Neuronal stem cell (in vitro differentiated cells): ENCODE measurements around the gene AKR1C3.

Experiments used
- DNase-seq: peaks from one replicate; pipeline ENCODE4 v3.0.0-alpha.2; 2013; ENCODE audit warnings: low spot score
- H2AFZ ChIP-seq: one replicate; pipeline ENCODE4 v1.6.1; 2013; ENCODE audit warnings: mild to moderate bottlenecking, low read length, inconsistent platforms
- H2AK5ac ChIP-seq: 2 replicates; pipeline ENCODE4 v1.6.1; 2013; ENCODE audit warnings: low read depth, mild to moderate bottlenecking, inconsistent platforms, low read length, moderate library complexity, mixed read lengths
- H2BK120ac ChIP-seq: 2 replicates; pipeline ENCODE4 v1.6.1; 2013; ENCODE audit warnings: low read depth, mild to moderate bottlenecking, inconsistent platforms, low read length, moderate library complexity, mixed read lengths
- H2BK12ac ChIP-seq: one replicate; pipeline ENCODE4 v1.6.1; 2013; ENCODE audit warnings: low read length, inconsistent platforms
- H2BK15ac ChIP-seq: 2 replicates; pipeline ENCODE4 v1.6.1; 2013; ENCODE audit warnings: mild to moderate bottlenecking, low read length, inconsistent platforms, mixed read lengths
- H2BK5ac ChIP-seq: one replicate; pipeline ENCODE4 v1.6.1; 2013; ENCODE audit warnings: inconsistent platforms, mild to moderate bottlenecking, low read length, moderate library complexity
- H3K14ac ChIP-seq: one replicate; pipeline ENCODE4 v1.6.1; 2013; ENCODE audit warnings: low read length, inconsistent platforms
- H3K18ac ChIP-seq: 2 replicates; pipeline ENCODE4 v1.6.1; 2013; ENCODE audit warnings: low read length, inconsistent platforms
- H3K23ac ChIP-seq: 2 replicates; pipeline ENCODE4 v1.6.1; 2013; ENCODE audit warnings: low read depth, mild to moderate bottlenecking, mixed read lengths, low read length, inconsistent platforms; ENCODE audit not compliant: poor library complexity
- H3K27ac ChIP-seq: replicated peaks from 3 replicates; pipeline ENCODE4 v1.5.1; 2013; ENCODE audit warnings: low read length, inconsistent platforms
- H3K27me3 ChIP-seq, 3 experiments: 2 replicates each; pipeline ENCODE4 v1.6.1; 2013; ENCODE audit warnings: low read length in 3 of 3, mild to moderate bottlenecking in 2 of 3, inconsistent platforms in 1 of 3, low read depth in 1 of 3, mixed read lengths in 1 of 3, moderate library complexity in 1 of 3; ENCODE audit not compliant: control insufficient read depth in 3 of 3, insufficient read depth in 3 of 3
- H3K36me3 ChIP-seq, 2 donors: replicated peaks in 1 of 2; 2 replicates each; pipeline ENCODE4 v1.6.1; 2013; ENCODE audit warnings: low read length in 2 of 2; ENCODE audit not compliant: control insufficient read depth in 2 of 2, insufficient read depth in 2 of 2
- H3K4ac ChIP-seq: 2 replicates; pipeline ENCODE4 v1.6.1; 2013; ENCODE audit warnings: inconsistent platforms, mild to moderate bottlenecking, low read length, moderate library complexity
- H3K4me1 ChIP-seq, 2 donors: 1 replicate in 1 of 2; 2 replicates in 1 of 2; pipeline ENCODE4 v1.6.1; 2013; ENCODE audit warnings: low read length in 2 of 2, low read depth in 1 of 2; ENCODE audit not compliant: control insufficient read depth in 2 of 2, insufficient read depth in 1 of 2
- H3K4me2 ChIP-seq: one replicate; pipeline ENCODE4 v1.6.1; 2013; ENCODE audit warnings: mild to moderate bottlenecking, low read length, inconsistent platforms; ENCODE audit not compliant: insufficient read depth, poor library complexity, severe bottlenecking
- H3K4me3 ChIP-seq, 2 donors: 2 replicates each; pipeline ENCODE4 v1.5.1; 2013; ENCODE audit warnings: low read length in 2 of 2, mild to moderate bottlenecking in 2 of 2, inconsistent platforms in 1 of 2, moderate library complexity in 1 of 2
- H3K79me1 ChIP-seq: one replicate; pipeline ENCODE4 v1.6.1; 2013; ENCODE audit warnings: low read depth, mild to moderate bottlenecking, inconsistent platforms, low read length, moderate library complexity
- H3K9ac ChIP-seq: one replicate; pipeline ENCODE4 v1.6.1; 2013; ENCODE audit warnings: mild to moderate bottlenecking, low read depth, low read length, inconsistent platforms; ENCODE audit not compliant: poor library complexity
- H3K9me3 ChIP-seq, 2 donors: replicated peaks in 1 of 2; 2 replicates each; pipeline versions ENCODE3 to v1.6.1; 2013; ENCODE audit warnings: low read length in 2 of 2, mild to moderate bottlenecking in 2 of 2, inconsistent platforms in 1 of 2, low read depth in 1 of 2, mixed read lengths in 1 of 2, moderate library complexity in 1 of 2; ENCODE audit not compliant: control insufficient read depth in 2 of 2, insufficient read depth in 1 of 2
- H4K8ac ChIP-seq: one replicate; pipeline ENCODE4 v1.6.1; 2013; ENCODE audit warnings: low read depth, mild to moderate bottlenecking, inconsistent platforms, low read length, moderate library complexity
- H4K91ac ChIP-seq: one replicate; pipeline ENCODE4 v1.6.1; 2013; ENCODE audit warnings: low read length, low read depth, mild to moderate bottlenecking, inconsistent platforms; ENCODE audit not compliant: poor library complexity
- WGBS, 2 donors: extraction: QIAGEN DNeasy Blood & Tissue Kit; methylation state at CpG; one replicate each; pipeline ENCODE4 v1.1.7; 2013; ENCODE audit warnings: missing lambda C conversion rate in 2 of 2, mixed read lengths in 1 of 2; ENCODE audit not compliant: insufficient read length in 2 of 2, insufficient replicate concordance in 1 of 2; ENCODE audit errors: extremely low coverage in 2 of 2; 5-methylcytosine and 5-hydroxymethylcytosine counted together

AKR1C3 gene

GRCh38 chr10:5079306-5079830 is 14.8 kb upstream of the AKR1C3 start:
- Histone ChIP-seq H3K23ac (no peak overlapping the region), H3K27ac (no peak overlapping the region), H2BK5ac (no peak overlapping the region), H3K4me1 (peaks cover 0 to 10% of the 10 kb centered on the region in 2 donors), H2BK12ac (no peak overlapping the region), H3K27me3 (no peaks in the 10 kb centered on the region), H4K8ac (no peak overlapping the region), H2BK15ac (no peak overlapping the region), H3K36me3 (no peaks in the 10 kb centered on the region), H2BK120ac (no peak overlapping the region), H3K79me1 (no peaks in the 10 kb centered on the region), H2AFZ (no peak overlapping the region), H3K4me3 (no peak overlapping the region), H3K14ac (no peak overlapping the region), H3K9ac (no peak overlapping the region), H3K4me2 (no peak overlapping the region), H3K18ac (no peak overlapping the region), H2AK5ac (no peak overlapping the region), H4K91ac (no peak overlapping the region), H3K4ac (no peak overlapping the region), H3K9me3 (no peaks in the 10 kb centered on the region)
- peak; percentile 14 for DNase-seq
- WGBS, 2 donors, result no CpG with 5 or more reads among the region's 2 CpGs

GRCh38 chr10:5079836-5080235 is 14.4 kb upstream of the AKR1C3 start:
- H2BK5ac ChIP-seq, result no peak overlapping the region
- H2AFZ ChIP-seq, result no peak overlapping the region
- H3K79me1 ChIP-seq, result no peaks in the 10 kb centered on the region
- H3K9me3 ChIP-seq, result no peaks in the 10 kb centered on the region
- no peaks in the 10 kb centered on the region for H3K27me3 ChIP-seq
- no peaks in the 10 kb centered on the region for H3K36me3 ChIP-seq
- no peak overlapping the region for H4K8ac ChIP-seq
- no peak overlapping the region for H3K4ac ChIP-seq
- no CpG with 5 or more reads among the region's 6 CpGs for WGBS, 2 donors
- H3K14ac ChIP-seq, result no peak overlapping the region
- DNase-seq, result no peak
- H3K9ac ChIP-seq, result no peak overlapping the region
- no peak overlapping the region for H3K18ac ChIP-seq
- no peak overlapping the region for H2AK5ac ChIP-seq
- H3K4me1 ChIP-seq, result peaks cover 0 to 10% of the 10 kb centered on the region in 2 donors
- no peak overlapping the region for H3K4me2 ChIP-seq
- H3K27ac ChIP-seq, result no peak overlapping the region
- no peak overlapping the region for H2BK15ac ChIP-seq
- H3K4me3 ChIP-seq, result no peak overlapping the region
- no peak overlapping the region for H4K91ac ChIP-seq
- H3K23ac ChIP-seq, result no peak overlapping the region
- no peak overlapping the region for H2BK120ac ChIP-seq
- no peak overlapping the region for H2BK12ac ChIP-seq

DNA sequence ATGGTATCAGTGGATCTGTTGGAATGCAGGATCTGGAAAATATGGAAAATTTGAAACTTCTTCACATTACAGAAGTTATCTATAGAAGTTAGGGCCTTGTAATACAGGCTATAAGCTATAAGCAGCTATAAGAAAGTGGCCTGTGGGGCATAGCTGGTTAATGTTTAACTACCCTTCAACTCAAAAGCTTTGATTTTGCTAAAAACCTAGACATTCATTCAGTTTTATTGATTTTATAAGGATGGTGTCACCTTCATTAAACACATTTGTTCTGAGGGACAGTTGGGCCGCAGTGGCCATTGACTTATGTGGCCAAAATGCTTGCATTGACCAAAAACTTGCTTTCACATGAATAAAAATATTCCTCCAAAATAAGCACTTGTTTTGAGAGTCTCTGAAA is 13.1 kb upstream of the AKR1C3 start:
- Histone ChIP-seq H2BK120ac (no peak overlapping the region), H3K4me2 (no peak overlapping the region), H3K79me1 (no peaks in the 10 kb centered on the region), H3K36me3 (no peaks in the 10 kb centered on the region), H3K9ac (no peak overlapping the region), H3K23ac (no peak overlapping the region), H2BK5ac (no peak overlapping the region), H3K4ac (no peak overlapping the region), H3K27ac (no peak overlapping the region), H3K14ac (no peak overlapping the region), H2AFZ (no peak overlapping the region), H3K27me3 (no peaks in the 10 kb centered on the region), H3K18ac (no peak overlapping the region), H3K9me3 (no peaks in the 10 kb centered on the region), H2BK12ac (no peak overlapping the region), H2AK5ac (no peak overlapping the region), H3K4me1 (peaks cover 0 to 10% of the 10 kb centered on the region in 2 donors), H3K4me3 (no peak overlapping the region), H4K91ac (no peak overlapping the region), H2BK15ac (no peak overlapping the region), H4K8ac (no peak overlapping the region)
- no peak for DNase-seq
- no CpG with 5 or more reads among the region's 1 CpG for WGBS, 2 donors

GRCh38 chr10:5088703-5089261 is 5.4 kb upstream of the AKR1C3 start:
- Histone ChIP-seq H3K4me3 (no peak overlapping the region), H3K9ac (no peak overlapping the region), H4K8ac (no peak overlapping the region), H3K4me1 (no peaks in the 10 kb centered on the region), H2BK5ac (no peak overlapping the region), H2AK5ac (no peak overlapping the region), H3K27ac (no peak overlapping the region), H3K4ac (no peak overlapping the region), H3K9me3 (no peaks in the 10 kb centered on the region), H3K18ac (no peak overlapping the region), H2AFZ (no peak overlapping the region), H3K79me1 (no peaks in the 10 kb centered on the region), H3K36me3 (no peaks in the 10 kb centered on the region), H3K4me2 (no peak overlapping the region), H4K91ac (no peak overlapping the region), H3K14ac (no peak overlapping the region), H2BK15ac (no peak overlapping the region), H2BK120ac (no peak overlapping the region), H3K27me3 (no peaks in the 10 kb centered on the region), H2BK12ac (no peak overlapping the region), H3K23ac (no peak overlapping the region)
- no CpG with 5 or more reads among the region's 2 CpGs for WGBS, 2 donors
- DNase-seq, result no peak
